Hematopoietic multipotent progenitor cell treated with erythropoietin and hydrocortisone succinate and interleukin-3 and kit ligand, for 15 days (in vitro differentiated cells): Measurements from ENCODE around the gene PPM1M.
"Not testable (repeated sequence)": the region's sequence is repeated elsewhere in the genome, so short reads cannot be mapped to it uniquely, and the experiment has no call there.

Experiments used
- DNase-seq: peaks from one replicate; pipeline ENCODE4 v3.0.0-alpha.2; 2015; ENCODE audit warnings: low spot score

The PPM1M gene

GRCh38 chr3:52247409-52248164 lies 2.0 kb downstream of the PPM1M start:
- no peak for DNase-seq

DNA sequence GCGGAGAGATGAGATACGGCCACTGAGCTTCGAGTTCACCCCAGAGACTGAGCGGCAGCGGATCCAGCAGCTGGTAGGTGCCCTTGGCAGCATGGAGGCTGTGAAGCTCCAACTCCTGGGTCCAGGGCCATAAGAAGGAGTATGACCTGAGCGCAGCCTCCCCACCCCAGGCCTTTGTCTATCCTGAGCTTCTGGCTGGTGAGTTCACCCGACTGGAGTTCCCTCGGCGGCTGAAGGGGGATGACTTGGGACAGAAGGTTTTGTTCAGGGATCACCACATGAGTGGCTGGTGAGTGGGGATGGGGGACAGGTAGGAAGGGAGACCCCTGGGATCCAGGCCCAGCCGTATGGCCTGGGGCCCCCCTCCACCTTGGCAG lies 2.6 kb downstream of the PPM1M start:
- no peak for DNase-seq

GRCh38 chr3:52248816-52249547 lies 3.4 kb downstream of the PPM1M start:
- DNase-seq: no peak

DNA sequence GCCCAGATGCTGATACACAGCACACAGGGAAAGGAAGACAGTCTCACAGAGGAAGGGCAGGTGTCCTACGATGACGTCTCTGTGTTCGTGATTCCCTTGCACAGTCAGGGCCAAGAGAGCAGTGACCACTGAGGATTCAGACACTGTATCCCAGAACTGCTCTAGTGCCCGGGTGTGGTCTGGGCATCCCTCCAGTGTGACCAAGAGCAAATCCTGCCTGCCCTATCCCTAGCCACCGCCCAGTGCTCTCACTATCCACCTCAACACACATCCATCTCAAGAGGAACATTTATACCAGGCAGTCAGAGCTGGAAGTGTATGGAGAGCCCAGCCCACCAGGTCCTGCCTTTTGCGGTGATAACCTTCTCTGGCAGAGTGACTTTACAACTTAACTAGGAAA lies 4.1 kb downstream of the PPM1M start:
- DNase-seq: no peak

DNA sequence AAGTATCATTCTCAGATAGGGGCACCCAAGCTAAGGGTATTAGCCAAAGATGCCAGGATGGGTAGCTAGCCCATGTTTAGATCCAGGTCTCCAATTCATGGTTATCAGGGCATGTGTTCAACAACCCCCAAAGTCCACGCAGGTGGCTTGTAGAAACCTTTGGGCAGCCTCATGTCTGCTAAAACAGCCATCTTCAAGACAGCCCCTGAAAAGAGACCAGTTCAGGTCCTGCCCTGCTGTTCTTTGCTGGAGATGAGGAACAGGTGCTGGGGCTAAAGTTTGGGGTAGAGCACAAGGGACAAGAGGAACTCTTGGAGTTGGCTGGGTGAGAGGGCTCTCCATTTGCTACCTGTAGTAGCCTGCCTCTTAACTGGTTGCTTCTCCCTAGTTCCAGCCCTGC lies 4.6 kb downstream of the PPM1M start:
- no peak for DNase-seq

DNA sequence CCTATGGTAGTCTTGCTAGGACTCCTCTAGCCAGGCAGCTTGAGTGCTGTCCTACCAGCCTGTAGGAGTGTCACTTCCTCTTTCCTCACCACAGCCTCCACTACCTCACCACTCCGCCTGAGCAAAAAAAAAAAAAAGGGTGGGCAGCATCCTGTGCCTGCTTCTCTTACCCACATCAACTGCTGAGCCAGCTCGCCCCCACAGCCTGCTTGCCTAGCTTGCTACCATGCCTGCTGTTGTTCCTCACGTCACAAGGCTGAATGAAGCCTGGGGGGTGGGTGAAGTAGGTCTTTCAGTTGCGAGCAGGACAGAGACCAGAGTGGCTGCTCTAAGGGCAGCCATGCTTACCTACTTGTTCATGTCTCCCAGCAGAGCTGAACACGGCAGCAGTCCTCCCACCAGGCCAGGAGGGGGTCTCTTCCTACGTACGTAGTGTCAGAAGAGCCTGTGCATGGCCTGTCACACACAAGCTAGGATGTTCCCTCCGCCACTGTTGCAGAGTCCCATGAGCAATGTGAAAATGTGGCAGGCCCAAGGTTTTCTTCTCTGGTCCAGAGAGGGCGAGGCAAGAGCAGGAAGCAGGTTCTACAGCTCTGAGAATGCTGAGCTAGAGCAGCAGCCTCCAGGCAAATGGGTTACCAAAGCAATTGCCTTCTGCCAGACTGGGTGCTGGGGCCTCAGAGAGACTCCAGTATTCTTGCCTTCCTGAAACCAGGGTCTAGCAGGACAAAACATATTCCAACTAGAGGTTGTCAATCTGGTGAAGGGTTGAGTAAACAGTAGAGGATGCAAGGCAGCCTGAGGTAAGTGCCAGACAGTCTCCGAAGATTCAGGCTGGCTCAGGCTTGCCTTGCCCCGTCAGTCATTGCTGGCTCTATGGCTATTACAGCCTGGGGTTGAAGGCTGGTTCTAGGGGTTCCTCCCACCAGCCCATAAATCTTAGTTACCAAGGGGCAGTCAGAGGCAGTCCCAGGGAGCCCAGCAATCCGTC lies 8.1 kb downstream of the PPM1M start:
- DNase-seq: no peak

DNA sequence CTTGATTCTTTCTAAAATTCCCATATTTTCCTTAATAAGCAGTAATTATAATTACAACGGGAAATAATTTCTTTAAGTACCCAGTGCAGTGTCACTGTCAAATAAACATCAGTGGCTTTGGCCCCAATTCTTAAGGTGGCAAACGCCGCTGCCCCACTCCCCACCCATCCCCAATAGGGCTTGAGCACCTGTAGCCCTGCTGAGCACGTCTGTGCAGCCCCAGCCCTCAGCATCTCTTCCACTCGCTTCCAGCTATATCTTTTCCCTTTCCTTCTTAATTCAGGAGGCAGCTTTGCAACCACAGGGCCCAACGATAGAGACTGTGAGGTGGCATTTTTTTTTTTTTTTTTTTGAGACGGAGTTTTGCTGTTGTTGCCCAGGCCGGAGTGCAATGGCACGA lies 9.0 kb downstream of the PPM1M start:
- no peak for DNase-seq

- no peak for DNase-seq
These were observed 10.6 kb downstream of the PPM1M start for GRCh38 chr3:52256159-52256558.

DNA sequence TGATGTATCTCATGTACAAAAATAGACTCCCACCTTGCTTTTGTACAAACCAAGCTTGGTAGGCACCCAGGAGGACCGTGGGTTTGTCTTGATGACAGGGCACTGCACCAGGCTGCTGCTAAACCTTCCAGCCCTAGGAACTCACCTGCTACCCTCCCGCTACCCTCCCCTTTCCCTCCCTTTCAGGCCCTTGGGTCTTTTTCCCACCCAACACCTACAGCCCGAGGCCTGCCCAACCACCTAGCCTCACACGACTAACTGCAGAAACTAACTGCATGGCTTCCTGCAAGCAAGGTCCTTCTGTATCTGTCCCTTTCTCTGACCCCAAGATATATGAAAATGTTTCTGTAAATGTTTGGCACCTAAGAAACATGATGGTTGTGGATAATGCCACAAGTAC lies 11.1 kb downstream of the PPM1M start:
- no peak for DNase-seq

GRCh38 chr3:52257911-52258310 lies 12.4 kb downstream of the PPM1M start:
- no peak for DNase-seq

- no peak for DNase-seq
These were observed 13.5 kb downstream of the PPM1M start for GRCh38 chr3:52259035-52259434.

- DNase-seq: no peak
These were observed 13.9 kb downstream of the PPM1M start for GRCh38 chr3:52259448-52259847.

GRCh38 chr3:52262447-52262846 lies 16.9 kb downstream of the PPM1M start:
- DNase-seq: no peak

DNA sequence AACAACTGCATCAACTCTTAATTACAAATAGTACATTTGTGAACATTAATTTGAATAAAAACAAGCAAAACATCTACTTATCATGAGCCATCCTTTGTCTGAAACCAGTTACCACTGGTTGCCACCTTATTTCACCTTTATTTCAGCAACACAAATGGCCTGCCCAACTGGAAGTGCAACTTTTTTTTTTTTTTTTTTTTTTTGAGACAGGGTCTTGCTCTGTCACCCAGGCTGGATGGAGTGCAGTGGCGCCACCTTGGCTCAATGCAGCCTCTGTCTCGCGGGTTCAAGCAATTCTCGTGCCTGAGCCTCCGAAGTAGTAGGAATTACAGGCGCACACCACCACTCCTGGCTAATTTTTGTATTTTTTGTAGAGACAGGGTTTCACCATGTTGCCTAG lies 19.8 kb downstream of the PPM1M start:
- DNase-seq: no peak

DNA sequence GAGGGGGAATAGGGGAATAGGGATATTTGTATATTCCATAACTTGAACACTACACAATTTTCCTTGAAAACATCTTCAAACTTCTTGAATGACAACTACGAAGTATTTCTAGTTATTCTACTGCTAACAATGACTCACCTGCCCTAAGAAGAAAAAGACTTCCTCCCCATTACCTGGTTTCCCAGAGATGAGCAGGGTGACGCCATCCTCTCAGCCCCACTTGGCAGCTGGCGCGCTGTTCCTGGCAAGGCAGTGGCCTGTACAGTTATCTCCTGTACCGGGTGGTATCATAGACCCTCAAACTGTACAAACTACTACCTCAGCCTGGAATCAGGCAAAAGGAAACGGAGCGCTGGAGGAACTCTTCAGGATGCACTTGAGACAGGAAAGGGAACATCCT lies 22.5 kb downstream of the PPM1M start:
- DNase-seq: no peak

- DNase-seq: no peak
These were observed 24.2 kb downstream of the PPM1M start for GRCh38 chr3:52269776-52270175.

DNA sequence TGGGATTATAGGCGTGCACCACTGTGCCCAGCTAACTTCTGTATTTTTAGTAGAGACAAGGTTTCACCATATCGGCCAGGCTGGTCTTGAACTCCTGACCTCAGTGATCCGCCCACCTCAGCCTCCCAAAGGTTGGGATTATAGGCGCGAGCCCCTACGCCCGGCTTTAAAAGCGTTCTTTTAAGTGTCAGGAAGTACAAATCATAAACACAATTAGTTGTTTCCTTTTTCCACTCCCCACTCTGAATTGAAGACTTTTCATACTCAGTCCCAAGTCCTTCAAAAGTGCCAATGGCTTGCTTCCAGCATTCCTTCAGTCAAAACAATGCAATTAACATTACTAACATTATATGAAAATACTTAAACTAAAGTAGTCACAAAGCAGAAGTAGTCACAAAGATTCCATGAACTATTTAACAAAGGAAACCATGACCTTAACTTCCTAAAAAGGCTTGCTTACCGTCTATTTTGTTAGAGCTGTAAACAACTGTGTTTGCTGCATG lies 24.7 kb downstream of the PPM1M start:
- DNase-seq: no peak

- DNase-seq: not testable (repeated sequence)
These were observed 26.6 kb downstream of the PPM1M start for GRCh38 chr3:52272172-52272571.

DNA sequence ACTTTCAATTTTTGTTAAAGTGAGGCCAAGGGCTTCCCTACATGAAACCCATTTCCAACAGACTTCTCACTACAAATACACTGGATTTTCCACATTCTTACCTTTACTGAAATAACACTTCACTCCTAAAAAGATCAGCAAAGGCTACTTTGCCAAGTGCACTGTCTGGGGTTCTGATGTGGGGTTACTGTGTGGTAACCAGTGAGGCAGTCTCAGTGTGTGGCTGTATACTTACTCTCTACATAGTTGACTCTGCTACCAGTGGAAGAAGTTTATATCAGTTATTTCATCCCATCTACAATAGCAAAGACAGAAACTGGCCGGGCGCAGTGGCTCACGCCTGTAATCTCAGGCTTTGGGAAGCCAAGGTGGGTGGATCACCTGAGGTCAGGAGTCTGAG lies 27.3 kb downstream of the PPM1M start:
- DNase-seq: no peak

DNA sequence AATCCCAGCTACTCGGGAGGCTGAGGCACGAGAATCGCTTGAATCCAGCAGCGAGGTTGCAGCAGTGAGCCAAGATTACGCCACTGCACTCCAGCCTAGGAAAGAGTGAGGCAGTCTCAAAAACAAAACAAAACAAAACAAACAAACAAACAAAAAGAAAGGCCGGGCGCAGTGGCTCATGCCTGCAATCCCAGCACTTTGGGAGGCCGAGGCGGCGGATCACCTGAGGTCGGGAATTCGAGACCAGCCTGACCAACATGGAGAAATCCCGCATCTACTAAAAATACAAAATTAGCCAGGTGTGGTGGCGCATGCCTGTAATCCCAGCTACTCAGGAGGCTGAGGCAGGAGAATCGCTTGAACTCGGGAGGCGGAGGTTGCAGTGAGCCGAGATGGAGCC lies 29.2 kb downstream of the PPM1M start:
- not testable (repeated sequence) for DNase-seq

DNA sequence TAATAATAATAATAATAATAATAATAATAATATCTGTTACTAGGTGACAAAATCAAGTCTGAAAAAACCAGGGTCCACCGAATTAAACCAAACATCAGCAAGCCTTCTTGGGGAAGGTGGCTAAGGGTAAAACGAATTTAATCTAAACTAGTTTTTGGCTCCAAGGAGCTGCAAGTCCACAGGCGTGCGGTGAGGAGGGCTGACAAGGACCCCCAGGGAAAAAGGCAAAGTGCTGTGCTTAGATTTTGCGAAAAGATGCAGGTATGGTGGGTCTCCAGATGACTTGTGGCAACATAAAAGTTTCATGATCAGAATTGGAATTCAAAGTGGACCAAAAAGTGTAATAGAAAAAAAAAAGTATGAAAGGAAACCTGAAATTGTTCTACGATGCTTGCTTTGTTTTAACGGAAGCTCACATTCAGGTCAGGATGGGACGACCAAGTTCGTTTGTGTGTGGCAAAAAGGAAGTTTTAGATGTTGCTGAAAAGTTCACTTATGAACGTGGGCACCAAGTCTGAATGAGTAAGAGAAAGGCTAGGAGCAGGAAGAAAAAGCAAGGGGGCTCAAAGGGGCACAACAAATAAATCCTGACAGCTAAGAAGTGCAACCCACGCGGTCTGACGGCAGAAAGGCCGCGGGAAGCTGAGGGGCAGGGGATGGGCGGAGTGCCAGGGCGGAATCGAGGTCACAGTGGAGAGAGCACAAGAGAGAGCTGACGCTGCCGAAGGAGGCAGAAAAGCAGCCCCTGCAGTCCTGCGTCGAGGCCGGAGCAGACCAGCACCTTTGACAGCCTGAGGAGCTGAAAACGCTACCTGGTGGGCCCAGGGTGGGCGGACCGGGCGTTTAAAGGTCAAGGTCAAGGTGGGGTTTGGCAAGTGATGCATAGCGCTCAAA lies 31.8 kb downstream of the PPM1M start:
- peak; percentile 62 for DNase-seq
